ENCODE results near the gene RNF157. TPM values are rescaled to one million over a fixed set of nuclear protein-coding genes. Genes with fewer than 3 reads are reported as not detected.
A peak's percentile ranks its signal among the peaks of the same experiment; 100 is the strongest.

RNF157 gene
- total and polyA plus RNA-seq, 8 donors: 0.95 to 41.4 (median 4.5) TPM

DNA sequence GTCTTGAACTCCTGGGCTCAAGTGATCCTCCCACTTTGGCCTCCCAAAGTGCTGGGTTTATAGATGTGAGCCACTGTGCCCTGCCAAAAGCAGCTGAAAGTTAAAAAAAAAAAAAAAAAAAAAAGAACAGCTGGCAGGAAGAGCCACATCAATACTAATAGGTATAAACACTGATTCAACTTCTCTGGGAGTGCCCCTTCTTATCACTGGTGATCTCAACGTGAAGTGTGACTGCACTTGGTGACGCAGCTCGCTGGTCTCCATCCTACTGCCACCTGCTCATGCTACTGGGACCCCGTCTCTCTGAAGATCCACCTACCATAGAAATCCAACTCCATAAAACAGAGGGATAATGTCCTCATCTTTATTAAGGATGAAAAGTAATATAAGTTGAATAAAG lies 40.8 kb downstream of the RNF157 start:
- WGBS, 5 donors: 66 to 80% (median 71%) methylated on average over 4 of the region's 4 CpGs
- no peaks in the 10 kb centered on the region for H3K36me3 ChIP-seq
- intact Hi-C loops (cut with DNase I; ENCODE audit: low total_unique reads): no loop called here
- peaks cover 0 to 22% (median 5%) of the 10 kb centered on the region in 4 donors for H3K4me1 ChIP-seq
- H3K27ac ChIP-seq: no peak overlapping the region
- H3K27me3 ChIP-seq: no peaks in the 10 kb centered on the region
- no peak for DNase-seq
- H3K4me3 ChIP-seq: no peak overlapping the region
- no peaks in the 10 kb centered on the region for H3K9me3 ChIP-seq
- TF ChIP-seq POLR2AphosphoS5 (IDR thresholded peaks at IDR 0.05) (no peak), EP300 (IDR thresholded peaks at IDR 0.05) (no peak), POLR2A (IDR thresholded peaks at IDR 0.05) (no peak)
- TF ChIP-seq, protein P1, sequence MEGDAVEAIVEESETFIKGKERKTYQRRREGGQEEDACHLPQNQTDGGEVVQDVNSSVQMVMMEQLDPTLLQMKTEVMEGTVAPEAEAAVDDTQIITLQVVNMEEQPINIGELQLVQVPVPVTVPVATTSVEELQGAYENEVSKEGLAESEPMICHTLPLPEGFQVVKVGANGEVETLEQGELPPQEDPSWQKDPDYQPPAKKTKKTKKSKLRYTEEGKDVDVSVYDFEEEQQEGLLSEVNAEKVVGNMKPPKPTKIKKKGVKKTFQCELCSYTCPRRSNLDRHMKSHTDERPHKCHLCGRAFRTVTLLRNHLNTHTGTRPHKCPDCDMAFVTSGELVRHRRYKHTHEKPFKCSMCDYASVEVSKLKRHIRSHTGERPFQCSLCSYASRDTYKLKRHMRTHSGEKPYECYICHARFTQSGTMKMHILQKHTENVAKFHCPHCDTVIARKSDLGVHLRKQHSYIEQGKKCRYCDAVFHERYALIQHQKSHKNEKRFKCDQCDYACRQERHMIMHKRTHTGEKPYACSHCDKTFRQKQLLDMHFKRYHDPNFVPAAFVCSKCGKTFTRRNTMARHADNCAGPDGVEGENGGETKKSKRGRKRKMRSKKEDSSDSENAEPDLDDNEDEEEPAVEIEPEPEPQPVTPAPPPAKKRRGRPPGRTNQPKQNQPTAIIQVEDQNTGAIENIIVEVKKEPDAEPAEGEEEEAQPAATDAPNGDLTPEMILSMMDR (IDR thresholded peaks at IDR 0.05): no peak

DNA sequence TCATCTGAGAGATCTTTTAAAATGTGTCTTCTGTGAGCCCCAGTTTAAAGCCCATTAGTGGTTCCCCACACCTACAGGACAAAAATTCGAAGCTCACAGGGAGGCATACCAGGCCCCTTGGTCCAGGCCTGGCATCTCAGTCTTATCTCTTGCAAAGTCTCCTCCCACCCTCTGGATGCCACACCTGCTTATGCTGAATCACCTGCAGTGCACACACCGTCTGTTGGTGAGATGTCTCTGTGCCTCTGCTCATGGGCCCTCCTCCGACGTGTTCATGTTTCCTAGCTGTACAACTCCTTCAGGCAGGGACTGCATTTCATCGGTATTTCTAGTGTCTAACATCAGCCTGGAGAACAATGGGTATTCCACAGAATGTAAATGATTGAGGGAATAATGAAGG lies 41.6 kb downstream of the RNF157 start:
- H3K27me3 ChIP-seq: no peaks in the 10 kb centered on the region
- 74 to 88% (median 81%) methylated on average over 5 of the region's 5 CpGs for WGBS, 5 donors
- H3K4me1 ChIP-seq: peaks cover 0 to 22% (median 5%) of the 10 kb centered on the region in 4 donors
- TF ChIP-seq, protein P1 (IDR thresholded peaks at IDR 0.05): no peak
- TF ChIP-seq POLR2AphosphoS5 (IDR thresholded peaks at IDR 0.05): no peak
- no peak for TF ChIP-seq EP300 (IDR thresholded peaks at IDR 0.05)
- no peak for TF ChIP-seq POLR2A (IDR thresholded peaks at IDR 0.05)
- intact Hi-C loops (cut with DNase I; ENCODE audit: low total_unique reads): no loop called here
- H3K27ac ChIP-seq: no peak overlapping the region
- DNase-seq: no peak
- H3K9me3 ChIP-seq: no peaks in the 10 kb centered on the region
- no peak overlapping the region for H3K4me3 ChIP-seq
- no peaks in the 10 kb centered on the region for H3K36me3 ChIP-seq

DNA sequence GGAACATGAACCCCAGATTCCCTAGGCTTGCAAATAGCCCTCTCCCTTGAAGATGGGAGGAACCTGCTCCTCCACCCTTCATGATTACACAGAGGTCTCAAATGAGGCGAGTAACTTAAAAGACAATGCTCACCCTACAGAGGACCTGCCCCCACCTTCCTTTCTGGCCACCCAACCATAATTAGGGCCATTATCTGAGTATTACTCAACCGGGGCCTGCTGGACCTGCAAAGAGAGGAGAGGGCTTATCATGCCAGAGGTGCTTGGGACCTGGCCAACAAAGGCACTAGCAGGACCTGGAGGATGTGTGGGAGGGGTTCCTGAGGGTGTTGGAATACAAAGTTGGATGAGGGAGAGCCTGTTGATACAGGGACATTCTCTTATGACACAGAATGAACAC lies 42.4 kb downstream of the RNF157 start:
- no peak overlapping the region for H3K4me3 ChIP-seq
- no peaks in the 10 kb centered on the region for H3K27me3 ChIP-seq
- intact Hi-C loops (cut with DNase I; ENCODE audit: low total_unique reads): no loop called here
- peak overlapping the region in 1 of 5 donors; percentile 53 for H3K27ac ChIP-seq
- no peaks in the 10 kb centered on the region for H3K36me3 ChIP-seq
- 40 to 68% (median 43%) methylated on average over 2 of the region's 2 CpGs for WGBS, 5 donors
- H3K4me1 ChIP-seq: peaks cover 0 to 22% (median 5%) of the 10 kb centered on the region in 4 donors
- DNase-seq: no peak
- TF ChIP-seq, protein P1 (IDR thresholded peaks at IDR 0.05): no peak
- no peak for TF ChIP-seq EP300 (IDR thresholded peaks at IDR 0.05)
- no peak for TF ChIP-seq POLR2A (IDR thresholded peaks at IDR 0.05)
- no peak for TF ChIP-seq POLR2AphosphoS5 (IDR thresholded peaks at IDR 0.05)
- no peaks in the 10 kb centered on the region for H3K9me3 ChIP-seq

DNA sequence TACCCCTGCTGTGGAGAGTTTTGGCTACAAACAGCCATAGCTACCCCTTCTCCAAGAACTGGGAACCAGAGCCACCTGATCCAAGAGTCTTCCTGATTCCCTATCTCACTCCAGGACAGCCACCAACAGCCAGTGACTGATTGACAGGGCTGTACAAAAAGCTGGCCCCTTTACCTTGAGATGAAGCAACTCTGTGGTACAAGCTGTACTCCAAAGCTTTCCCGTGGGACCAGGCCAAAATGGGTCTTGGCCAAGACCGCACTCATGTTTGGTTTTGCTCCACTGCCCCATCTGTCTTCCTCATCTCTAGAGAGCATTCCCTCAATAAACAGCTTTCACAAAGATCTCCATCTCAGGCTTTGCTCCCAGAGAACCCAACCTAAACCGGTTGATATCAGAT lies 43.6 kb downstream of the RNF157 start:
- no peak overlapping the region for H3K4me3 ChIP-seq
- H3K4me1 ChIP-seq: peaks cover 0 to 28% (median 5%) of the 10 kb centered on the region in 4 donors
- no peaks in the 10 kb centered on the region for H3K36me3 ChIP-seq
- peak in 1 of 2 donors; percentile 52 for DNase-seq
- TF ChIP-seq, protein P1 (IDR thresholded peaks at IDR 0.05): no peak
- TF ChIP-seq POLR2AphosphoS5 (IDR thresholded peaks at IDR 0.05): peak; percentile 60 to 94 (median 68)
- TF ChIP-seq EP300 (IDR thresholded peaks at IDR 0.05): peak; percentile 86
- TF ChIP-seq POLR2A (IDR thresholded peaks at IDR 0.05): no peak
- H3K27ac ChIP-seq: peak overlapping the region in 3 of 5 donors; percentile 11 to 53 (median 41)
- H3K27me3 ChIP-seq: no peaks in the 10 kb centered on the region
- WGBS, 5 donors: 37 to 72% (median 71%) methylated on average over 3 of the region's 3 CpGs
- no peaks in the 10 kb centered on the region for H3K9me3 ChIP-seq
- intact Hi-C loops (cut with DNase I; ENCODE audit: low total_unique reads): no loop called here
